GM10266 (cell line): Measurements from ENCODE around the gene CCDC136.

ENCODE experiments used
- DNase-seq: peaks from one replicate; pipeline ENCODE4 v3.0.0; 2012; ENCODE audit errors: extremely low spot score
- TF ChIP-seq, protein P1 (sequence below): IDR thresholded peaks from 2 replicates; pipeline ENCODE4 v1.5.1; 2012; ENCODE audit warnings: mild to moderate bottlenecking, low read depth; ENCODE audit not compliant: control insufficient read depth, insufficient read depth; ENCODE audit errors: missing control alignments

CCDC136 gene

GRCh38 chr7:128841171-128841690 lies 49.5 kb downstream of the CCDC136 start:
- TF ChIP-seq, protein P1, sequence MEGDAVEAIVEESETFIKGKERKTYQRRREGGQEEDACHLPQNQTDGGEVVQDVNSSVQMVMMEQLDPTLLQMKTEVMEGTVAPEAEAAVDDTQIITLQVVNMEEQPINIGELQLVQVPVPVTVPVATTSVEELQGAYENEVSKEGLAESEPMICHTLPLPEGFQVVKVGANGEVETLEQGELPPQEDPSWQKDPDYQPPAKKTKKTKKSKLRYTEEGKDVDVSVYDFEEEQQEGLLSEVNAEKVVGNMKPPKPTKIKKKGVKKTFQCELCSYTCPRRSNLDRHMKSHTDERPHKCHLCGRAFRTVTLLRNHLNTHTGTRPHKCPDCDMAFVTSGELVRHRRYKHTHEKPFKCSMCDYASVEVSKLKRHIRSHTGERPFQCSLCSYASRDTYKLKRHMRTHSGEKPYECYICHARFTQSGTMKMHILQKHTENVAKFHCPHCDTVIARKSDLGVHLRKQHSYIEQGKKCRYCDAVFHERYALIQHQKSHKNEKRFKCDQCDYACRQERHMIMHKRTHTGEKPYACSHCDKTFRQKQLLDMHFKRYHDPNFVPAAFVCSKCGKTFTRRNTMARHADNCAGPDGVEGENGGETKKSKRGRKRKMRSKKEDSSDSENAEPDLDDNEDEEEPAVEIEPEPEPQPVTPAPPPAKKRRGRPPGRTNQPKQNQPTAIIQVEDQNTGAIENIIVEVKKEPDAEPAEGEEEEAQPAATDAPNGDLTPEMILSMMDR, result no peak
- no peak for DNase-seq

GRCh38 chr7:128841921-128842673 lies 50.3 kb downstream of the CCDC136 start:
- TF ChIP-seq, protein P1, result peak; percentile 63
- DNase-seq, result peak; percentile 86

DNA sequence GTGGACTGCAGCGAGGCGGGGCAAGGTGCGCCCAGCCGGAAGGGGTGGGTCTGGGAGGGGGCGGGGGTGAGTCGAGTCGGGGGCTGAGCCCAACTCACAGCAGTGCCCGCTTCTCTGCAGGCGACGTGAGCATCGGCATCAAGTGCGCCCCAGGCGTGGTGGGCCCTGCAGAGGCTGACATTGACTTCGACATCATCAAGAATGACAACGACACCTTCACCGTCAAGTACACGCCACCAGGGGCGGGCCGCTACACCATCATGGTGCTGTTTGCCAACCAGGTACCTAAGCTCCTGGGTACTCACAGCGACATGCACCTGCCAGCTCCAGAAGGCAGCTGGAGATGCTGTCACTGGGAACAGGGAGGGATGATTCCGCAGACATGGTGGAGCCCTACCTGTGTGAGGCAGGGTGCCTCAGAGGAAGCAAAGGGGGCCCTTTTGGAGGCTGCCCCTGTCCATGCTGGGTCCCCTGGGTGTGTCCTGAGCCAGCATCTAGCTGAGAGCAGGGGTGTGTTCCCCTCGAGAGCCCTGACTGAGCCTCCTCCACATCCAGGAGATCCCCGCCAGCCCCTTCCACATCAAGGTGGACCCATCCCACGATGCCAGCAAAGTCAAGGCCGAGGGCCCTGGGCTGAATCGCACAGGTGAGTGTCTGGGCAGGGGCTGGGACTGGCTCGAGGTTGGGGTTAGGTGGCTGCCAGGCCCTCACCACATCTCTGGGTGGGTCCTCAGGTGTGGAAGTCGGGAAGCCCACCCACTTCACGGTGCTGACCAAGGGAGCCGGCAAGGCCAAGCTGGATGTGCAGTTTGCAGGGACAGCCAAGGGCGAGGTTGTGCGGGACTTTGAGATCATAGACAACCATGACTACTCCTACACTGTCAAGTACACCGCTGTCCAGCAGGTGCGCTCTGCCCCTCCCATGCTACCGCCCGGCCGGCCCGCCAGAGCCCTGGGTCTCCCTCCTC lies 51.2 kb downstream of the CCDC136 start:
- TF ChIP-seq, protein P1, result no peak
- no peak for DNase-seq

GRCh38 chr7:128843938-128844621 lies 52.3 kb downstream of the CCDC136 start:
- no peak for DNase-seq
- TF ChIP-seq, protein P1, result no peak

- TF ChIP-seq, protein P1, result no peak
- DNase-seq, result no peak
Observed at GRCh38 chr7:128844777-128845311, 53.1 kb downstream of the CCDC136 start.

- DNase-seq, result no peak
- TF ChIP-seq, protein P1, result no peak
Observed at GRCh38 chr7:128845475-128845874, 53.7 kb downstream of the CCDC136 start.
